H1 (cell line): ENCODE data around the gene DOHH. TPM values are rescaled to one million over a fixed set of nuclear protein-coding genes. Genes with fewer than 3 reads are reported as not detected.
A peak's percentile ranks its signal among the peaks of the same experiment; 100 is the strongest.

Source experiments
- CTCF ChIA-PET: fragments of 300-600 bp; sonication (Branson Sonifier 250); formaldehyde crosslinking; loops from one replicate; lab custom pipeline; 2021; ENCODE audit not compliant: partially characterized antibody; lab: Charles Lee
- POLR2A ChIA-PET: fragments of 300-600 bp; sonication (Branson Sonifier 250); formaldehyde crosslinking; loops from one replicate; lab custom pipeline; 2021; ENCODE audit warnings: inconsistent platforms; ENCODE audit not compliant: partially characterized antibody; lab: Charles Lee
- DNase-seq, 2 experiments: peaks; one replicate each; pipeline versions ENCODE4 v3.0.0 to v3.0.0-alpha.2; 2010 to 2022; ENCODE audit warnings: low spot score in 2 of 2, low read depth in 1 of 2, mixed read lengths in 1 of 2
- FAIRE-seq: peaks from 2 replicates; lab custom pipeline; 2011; peaks lifted over from hg19 to GRCh38; lab: Jason Lieb, UNC
- H2AFZ ChIP-seq: 2 replicates; pipeline ENCODE4 v1.8.1; 2012; ENCODE audit warnings: low read length, inconsistent platforms
- H2AK5ac ChIP-seq: 2 replicates; pipeline ENCODE4 v1.6.1; 2013; ENCODE audit warnings: low read depth, low read length
- H2BK120ac ChIP-seq: replicated peaks from 2 replicates; pipeline ENCODE3; 2013; ENCODE audit warnings: low read depth, low read length, inconsistent platforms
- H2BK12ac ChIP-seq: 2 replicates; pipeline ENCODE4 v1.6.1; 2013; ENCODE audit warnings: low read depth, low read length
- H2BK15ac ChIP-seq: 2 replicates; pipeline ENCODE4 v1.6.1; 2013; ENCODE audit warnings: low read length
- H2BK20ac ChIP-seq: 2 replicates; pipeline ENCODE4 v1.6.1; 2013; ENCODE audit warnings: low read length
- H2BK5ac ChIP-seq: 2 replicates; pipeline ENCODE4 v1.6.1; 2013; ENCODE audit warnings: low read depth, low read length
- H3K14ac ChIP-seq: 2 replicates; pipeline ENCODE4 v1.6.1; 2013; ENCODE audit warnings: inconsistent platforms; ENCODE audit not compliant: insufficient read length
- H3K18ac ChIP-seq: 2 replicates; pipeline ENCODE4 v1.6.1; 2013; ENCODE audit warnings: low read length; ENCODE audit errors: extremely low read depth
- H3K23ac ChIP-seq: 2 replicates; pipeline ENCODE4 v1.6.1; 2013; ENCODE audit warnings: inconsistent platforms; ENCODE audit not compliant: insufficient read length
- H3K23me2 ChIP-seq: 2 replicates; pipeline ENCODE4 v1.6.1; 2013; ENCODE audit warnings: low read depth, low read length
- H3K27ac ChIP-seq: 2 replicates; pipeline ENCODE4 v1.6.1; 2011; ENCODE audit warnings: low read depth, low read length, inconsistent platforms
- H3K27me3 ChIP-seq, 4 experiments: replicated peaks in 1 of 4; 1 replicate in 1 of 4; 2 replicates in 3 of 4; pipeline versions ENCODE4 v1.6.1 to v1.8.1; 2011 to 2013; ENCODE audit warnings: low read length in 3 of 4, mild to moderate bottlenecking in 3 of 4, inconsistent platforms in 2 of 4, mixed read lengths in 2 of 4, moderate library complexity in 1 of 4; ENCODE audit not compliant: control insufficient read depth in 3 of 4, insufficient read depth in 3 of 4; ENCODE audit errors: extremely low read depth in 1 of 4
- H3K36me3 ChIP-seq, 4 experiments: 2 replicates each; pipeline versions ENCODE4 v1.6.1 to v1.8.1; 2011 to 2013; ENCODE audit warnings: mild to moderate bottlenecking in 4 of 4, low read length in 3 of 4, moderate library complexity in 2 of 4, control low read depth in 1 of 4, inconsistent platforms in 1 of 4; ENCODE audit not compliant: insufficient read depth in 4 of 4, control insufficient read depth in 2 of 4
- H3K4ac ChIP-seq: replicated peaks from 2 replicates; pipeline ENCODE3; 2013; ENCODE audit warnings: low read length, low read depth, mixed read lengths, inconsistent platforms; ENCODE audit not compliant: insufficient read length
- H3K4me1 ChIP-seq, 4 experiments: replicated peaks in 1 of 4; 1 replicate in 1 of 4; 2 replicates in 3 of 4; pipeline versions ENCODE4 v1.6.1 to v1.8.1; 2011 to 2013; ENCODE audit warnings: low read length in 3 of 4, inconsistent platforms in 2 of 4, mixed read lengths in 1 of 4; ENCODE audit not compliant: insufficient read depth in 4 of 4, control insufficient read depth in 3 of 4
- H3K4me2 ChIP-seq, 2 experiments: 2 replicates each; pipeline versions ENCODE4 v1.6.1 to v1.8.1; 2011 to 2013; ENCODE audit warnings: low read depth in 2 of 2, low read length in 2 of 2, control low read depth in 1 of 2, inconsistent platforms in 1 of 2, mild to moderate bottlenecking in 1 of 2; ENCODE audit not compliant: insufficient read depth in 1 of 2
- H3K4me3 ChIP-seq, 4 experiments: fragments of 200-600, 300-600 bp in 1 of 4; sonication (generic), shearing (Covaris generic), sonication (Bioruptor Twin) in 1 of 4; 2 replicates each; pipeline versions ENCODE4 v1.5.1 to v1.8.1; 2011 to 2016; ENCODE audit warnings: low read length in 4 of 4, low read depth in 3 of 4, control low read depth in 2 of 4, inconsistent platforms in 2 of 4, mild to moderate bottlenecking in 2 of 4, mixed read lengths in 1 of 4, moderate library complexity in 1 of 4; ENCODE audit not compliant: insufficient read depth in 2 of 4; ENCODE audit errors: extremely low read depth in 1 of 4
- H3K56ac ChIP-seq: replicated peaks from 2 replicates; pipeline ENCODE3; 2013; ENCODE audit warnings: low read depth, mild to moderate bottlenecking, mixed read lengths, low read length, inconsistent platforms; ENCODE audit not compliant: insufficient read length
- H3K79me1 ChIP-seq: 2 replicates; pipeline ENCODE4 v1.6.1; 2013; ENCODE audit warnings: low read depth, low read length, control low read depth
- H3K79me2 ChIP-seq, 2 experiments: 2 replicates each; pipeline versions ENCODE4 v1.6.1 to v1.8.1; 2012 to 2013; ENCODE audit warnings: low read length in 2 of 2, mild to moderate bottlenecking in 2 of 2, inconsistent platforms in 1 of 2; ENCODE audit not compliant: insufficient read depth in 2 of 2, control insufficient read depth in 1 of 2
- H3K9ac ChIP-seq, 4 experiments: replicated peaks in 1 of 4; 1 replicate in 1 of 4; 2 replicates in 3 of 4; pipeline versions ENCODE4 v1.6.1 to v1.8.1; 2011 to 2013; ENCODE audit warnings: low read depth in 3 of 4, low read length in 3 of 4, control low read depth in 2 of 4, mild to moderate bottlenecking in 2 of 4, moderate library complexity in 2 of 4, inconsistent platforms in 1 of 4; ENCODE audit errors: extremely low read depth in 1 of 4
- H3K9me3 ChIP-seq, 2 experiments: 2 replicates each; pipeline versions ENCODE4 v1.6.1 to v1.8.1; 2012 to 2013; ENCODE audit warnings: mild to moderate bottlenecking in 2 of 2, moderate library complexity in 2 of 2, control low read depth in 1 of 2, inconsistent platforms in 1 of 2, low read depth in 1 of 2, low read length in 1 of 2, mixed read lengths in 1 of 2; ENCODE audit not compliant: insufficient read depth in 2 of 2
- H4K20me1 ChIP-seq, 2 experiments: replicated peaks in 1 of 2; 2 replicates each; pipeline versions ENCODE3 to v1.8.1; 2011 to 2013; ENCODE audit warnings: inconsistent platforms in 2 of 2, low read length in 2 of 2, mild to moderate bottlenecking in 1 of 2; ENCODE audit not compliant: insufficient read depth in 2 of 2, control insufficient read depth in 1 of 2
- H4K5ac ChIP-seq: 2 replicates; pipeline ENCODE4 v1.6.1; 2013; ENCODE audit warnings: low read length, low read depth, mixed read lengths, inconsistent platforms; ENCODE audit not compliant: insufficient read length
- H4K8ac ChIP-seq: 2 replicates; pipeline ENCODE4 v1.8.0; 2013; ENCODE audit warnings: mild to moderate bottlenecking, moderate library complexity, low read length, inconsistent platforms; ENCODE audit not compliant: insufficient read depth; ENCODE audit errors: extremely low read depth
- H4K91ac ChIP-seq: replicated peaks from 2 replicates; pipeline ENCODE3; 2013; ENCODE audit warnings: low read length, mixed read lengths, inconsistent platforms; ENCODE audit not compliant: insufficient read length
- CBX5 ChIP-seq: fragments of 300-800, 300-1000 bp; sonication (generic); IDR thresholded peaks from 2 replicates; pipeline ENCODE4 v1.7.1; 2016; ENCODE audit warnings: antibody characterized with exemption, low read length, low read depth
- KDM1A ChIP-seq: fragments of 200-600, 300-600 bp; sonication (generic); IDR thresholded peaks from 2 replicates; pipeline ENCODE4 v1.7.1; 2016; ENCODE audit warnings: mild to moderate bottlenecking, low read length, borderline replicate concordance
- NRF1 ChIP-seq: IDR thresholded peaks from 2 replicates; pipeline ENCODE4 v1.6.1; 2011; ENCODE audit warnings: mild to moderate bottlenecking, low read depth, low read length, improper control_type of control experiment
- POLR2AphosphoS5 ChIP-seq: IDR thresholded peaks from 2 replicates; pipeline ENCODE4 v1.6.1; 2011; ENCODE audit warnings: low read depth, low read length
- RNF2 ChIP-seq: fragments of 200-900, 300-1000 bp; sonication (generic); IDR thresholded peaks from 2 replicates; pipeline ENCODE4 v1.7.1; 2016; ENCODE audit warnings: borderline replicate concordance, low read depth, mild to moderate bottlenecking, antibody characterized with exemption, low read length; ENCODE audit not compliant: poor library complexity, severe bottlenecking; ENCODE audit errors: missing control alignments
- SIRT6 ChIP-seq: IDR thresholded peaks from one replicate; pipeline ENCODE4 v1.7.1; 2012; ENCODE audit warnings: low read length, inconsistent platforms
- ZNF274 ChIP-seq: IDR thresholded peaks from 2 replicates; pipeline ENCODE4 v1.7.0; 2012; ENCODE audit warnings: low read length, borderline replicate concordance; ENCODE audit errors: extremely low read depth
- WGBS, 2 experiments: shearing (Covaris generic) in 1 of 2; methylation state at CpG; one replicate each; pipeline versions ENCODE4 v1.1.6 to v1.1.7; 2013 to 2015; ENCODE audit warnings: low lambda C conversion rate in 2 of 2, mixed read lengths in 2 of 2, inconsistent platforms in 1 of 2, low coverage in 1 of 2, missing lambda C conversion rate in 1 of 2; ENCODE audit not compliant: insufficient replicate concordance in 2 of 2, insufficient coverage in 1 of 2, insufficient read length in 1 of 2; ENCODE audit errors: extremely low coverage in 1 of 2, missing lambda C conversion rate in 1 of 2; 5-methylcytosine and 5-hydroxymethylcytosine counted together
- polyA plus RNA-seq, 7 experiments: library from polyadenylated mRNA; depleted of rRNA in 3 of 7; stranded (reverse) in 5 of 7; unstranded in 2 of 7; fragments of >200 nt in 5 of 7; fragments of 200-250 nt in 2 of 7; gene quantifications; 1 replicate in 5 of 7; 2 replicates in 1 of 7; 4 replicates in 1 of 7; pipeline versions ENCODE4 v1.2.1 to v1.2.3, GENCODE V29; 2011 to 2013; ENCODE audit warnings: missing spikeins in 2 of 7, mixed read lengths in 2 of 7
- total RNA-seq: library from RNA; stranded (reverse); fragmentation: NEBNext Ultra II Directional; extraction: Animal tissue kit (Norgen Biotek cat#: 25700); gene quantifications from 2 replicates; pipeline ENCODE4 v1.2.1, GENCODE V29; 2021

DOHH gene
- total and polyA plus RNA-seq, 2 of the 8 experiments (the other 6 are each of a cell fraction or from before 2014, with no cell fraction given) = 7.3 to 17.7 TPM

DNA sequence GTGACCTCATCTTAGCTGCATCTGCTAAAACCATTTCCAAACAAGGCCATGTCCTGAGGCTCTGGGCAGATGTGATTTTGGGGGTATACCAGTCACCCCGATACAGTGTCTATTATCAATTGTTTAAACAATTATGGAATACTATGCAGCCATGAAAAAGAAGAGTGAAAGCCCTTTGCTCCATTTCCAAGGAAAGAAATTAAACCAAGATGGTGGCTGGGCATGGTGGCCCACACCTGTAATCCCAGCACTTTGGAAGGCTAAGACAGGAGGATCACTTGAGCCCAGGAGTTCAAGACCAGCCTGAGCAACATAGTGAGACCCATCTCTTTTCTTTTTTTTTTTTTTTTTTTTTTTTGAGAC is 39.3 kb upstream of the DOHH start:
- Histone ChIP-seq H2BK5ac (no peak overlapping the region), H2BK20ac (no peak overlapping the region), H3K27me3 (no peaks in the 10 kb centered on the region), H3K79me2 (no peaks in the 10 kb centered on the region), H3K4me3 (no peak overlapping the region), H3K4ac (no peak overlapping the region), H3K4me2 (no peak overlapping the region), H2AFZ (no peak overlapping the region), H3K18ac (no peak overlapping the region), H2BK15ac (no peak overlapping the region), H3K36me3 (peaks cover 0 to 12% (median 4%) of the 10 kb centered on the region in 4 experiments; a peak in 3 of 8 replicates), H2BK120ac (no peak overlapping the region), H3K14ac (no peak overlapping the region), H3K56ac (no peak overlapping the region), H4K8ac (no peak overlapping the region), H4K5ac (no peak overlapping the region), H3K9ac (no peak overlapping the region), H3K27ac (no peak overlapping the region), H3K79me1 (0 out of 2 replicates have a peak, but pooled peaks cover 2% of the 10 kb centered on the region), H3K9me3 (no peaks in the 10 kb centered on the region), H3K23ac (no peak overlapping the region), H2BK12ac (no peak overlapping the region), H3K23me2 (no peaks in the 10 kb centered on the region), H2AK5ac (no peak overlapping the region), H4K20me1 (peaks cover 8 to 20% of the 10 kb centered on the region in 2 experiments), H3K4me1 (peaks cover 3 to 11% (median 6%) of the 10 kb centered on the region in 4 experiments; a peak in 6 of 7 replicates), H4K91ac (no peak overlapping the region)
- ChIA-PET POLR2A (interaction anchor here (0.8 to 1.6 kb wide), 5 partner anchors 9 to 36 kb away, joined by 3 to 5 read pairs (median 4); no protein-coding TSS in a partner anchor), CTCF (interaction anchor here (0.8 to 1.8 kb wide), 4 partner anchors 9 to 18 kb away, joined by 3 to 8 read pairs (median 4); no protein-coding TSS in a partner anchor)
- no peak for FAIRE-seq
- WGBS, 2 experiments = 100% methylated on average over 1 of the region's 1 CpG; no CpG with 5 or more reads in 1 of the 2 experiments
- no peak for DNase-seq
- TF ChIP-seq CBX5 = no peak
- no peak for TF ChIP-seq SIRT6
- TF ChIP-seq RNF2 = no peak
- no peak for TF ChIP-seq NRF1
- peak; percentile 83; the same call in 1 of the 2 replicates for TF ChIP-seq KDM1A
- TF ChIP-seq ZNF274 = no peak
- TF ChIP-seq POLR2AphosphoS5 = no peak
